Keratinocyte (primary cell): ENCODE data around the gene GALNT9. TPM values are rescaled to one million over a fixed set of nuclear protein-coding genes. Genes with fewer than 3 reads are reported as not detected.

Experiments used
- DNase-seq: peaks from one replicate; pipeline ENCODE4 v3.0.0-alpha.2; 2011; ENCODE audit warnings: low read depth, missing footprints, low spot score
- FAIRE-seq: peaks from 2 replicates; lab custom pipeline; 2011; peaks lifted over from hg19 to GRCh38; lab: Jason Lieb, UNC
- H2AFZ ChIP-seq: 2 replicates; pipeline ENCODE4 v1.6.0; 2012; ENCODE audit warnings: low read length, control low read depth, inconsistent platforms; ENCODE audit not compliant: control insufficient read depth
- H3K27ac ChIP-seq: 2 replicates; pipeline ENCODE4 v1.5.1; 2011; ENCODE audit warnings: low read length; ENCODE audit not compliant: control insufficient read depth, insufficient read depth
- H3K27me3 ChIP-seq: 3 replicates; pipeline ENCODE4 v1.6.0; 2011; ENCODE audit warnings: low read length; ENCODE audit not compliant: control insufficient read depth, insufficient read depth; ENCODE audit errors: extremely low read depth
- H3K36me3 ChIP-seq, 2 experiments: 2 replicates in 1 of 2; 3 replicates in 1 of 2; pipeline ENCODE4 v1.5.1; 2011; ENCODE audit warnings: low read length in 2 of 2, mild to moderate bottlenecking in 1 of 2; ENCODE audit not compliant: control insufficient read depth in 2 of 2, insufficient read depth in 2 of 2; ENCODE audit errors: extremely low read depth in 1 of 2
- H3K4me1 ChIP-seq: 3 replicates; pipeline ENCODE4 v1.5.1; 2011; ENCODE audit warnings: low read length; ENCODE audit not compliant: control insufficient read depth, insufficient read depth; ENCODE audit errors: extremely low read depth
- H3K4me2 ChIP-seq: 3 replicates; pipeline ENCODE4 v1.6.0; 2011; ENCODE audit warnings: low read depth, low read length; ENCODE audit not compliant: control insufficient read depth, insufficient read depth; ENCODE audit errors: extremely low read depth
- H3K4me3 ChIP-seq, 3 experiments: fragments of 200-600 bp in 1 of 3; sonication (generic) in 1 of 3; 2 replicates in 2 of 3; 3 replicates in 1 of 3; pipeline ENCODE4 v1.5.1; 2011 to 2016; ENCODE audit warnings: low read length in 3 of 3, mild to moderate bottlenecking in 3 of 3, control low read depth in 2 of 3, inconsistent platforms in 1 of 3, low read depth in 1 of 3, mixed read lengths in 1 of 3, mixed run types in 1 of 3, moderate library complexity in 1 of 3; ENCODE audit not compliant: control insufficient read depth in 2 of 3, insufficient read depth in 2 of 3; ENCODE audit errors: extremely low read depth in 1 of 3
- H3K79me2 ChIP-seq: 2 replicates; pipeline ENCODE4 v1.6.0; 2012; ENCODE audit warnings: low read length; ENCODE audit not compliant: control insufficient read depth, insufficient read depth
- H3K9ac ChIP-seq: 3 replicates; pipeline ENCODE4 v1.6.0; 2011; ENCODE audit warnings: low read length; ENCODE audit not compliant: control insufficient read depth, insufficient read depth; ENCODE audit errors: extremely low read depth
- H3K9me1 ChIP-seq: 3 replicates; pipeline ENCODE4 v1.6.0; 2011; ENCODE audit warnings: low read length; ENCODE audit not compliant: control insufficient read depth, insufficient read depth; ENCODE audit errors: extremely low read depth
- H3K9me3 ChIP-seq: 2 replicates; pipeline ENCODE4 v1.5.1; 2012; ENCODE audit warnings: low read depth, low read length; ENCODE audit not compliant: control insufficient read depth
- H4K20me1 ChIP-seq: 3 replicates; pipeline ENCODE4 v1.6.0; 2011; ENCODE audit warnings: low read length; ENCODE audit not compliant: control insufficient read depth, insufficient read depth; ENCODE audit errors: extremely low read depth
- EZH2 ChIP-seq: IDR thresholded peaks from one replicate; pipeline ENCODE4 v1.6.1; 2012; ENCODE audit warnings: inconsistent platforms, mild to moderate bottlenecking, low read length, moderate library complexity
- dilution Hi-C: fragments of 300-500 bp; cut with MboI; formaldehyde crosslinking; loops from one replicate; pipeline ENCODE4 v1.7.0; 2020; ENCODE audit warnings: low sequenced_read_pairs; ENCODE audit not compliant: extremely low pct_ligation_motif_present
- polyA plus RNA-seq, 5 experiments: library from polyadenylated mRNA; depleted of rRNA in 3 of 5; stranded (reverse) in 3 of 5; stranded (forward) in 1 of 5; unstranded in 1 of 5; fragments of >200 nt; gene quantifications; 1 replicate in 1 of 5; 2 replicates in 3 of 5; 3 replicates in 1 of 5; pipeline versions ENCODE4 v1.2.1 to v1.2.3, GENCODE V29; 2011 to 2012; ENCODE audit warnings: missing spikeins in 2 of 5, low read depth in 1 of 5, low replicate concordance in 1 of 5
- TF ChIP-seq, protein P1 (sequence below), 3 experiments: IDR thresholded peaks in 1 of 3; conservative IDR thresholded peaks in 1 of 3; optimal IDR thresholded peaks in 1 of 3; 2 replicates in 2 of 3; 3 replicates in 1 of 3; pipeline versions ENCODE3 to v1.5.1; 2011; ENCODE audit warnings: low read length in 3 of 3, mild to moderate bottlenecking in 3 of 3, moderate library complexity in 2 of 3, control low read depth in 1 of 3, inconsistent platforms in 1 of 3; ENCODE audit not compliant: insufficient read depth in 2 of 3; ENCODE audit errors: extremely low read depth in 1 of 3

The GALNT9 gene
- polyA plus RNA-seq, 1 donor (not counting 4 experiments of a cell fraction or from before 2014, with no cell fraction given), result not detected

DNA sequence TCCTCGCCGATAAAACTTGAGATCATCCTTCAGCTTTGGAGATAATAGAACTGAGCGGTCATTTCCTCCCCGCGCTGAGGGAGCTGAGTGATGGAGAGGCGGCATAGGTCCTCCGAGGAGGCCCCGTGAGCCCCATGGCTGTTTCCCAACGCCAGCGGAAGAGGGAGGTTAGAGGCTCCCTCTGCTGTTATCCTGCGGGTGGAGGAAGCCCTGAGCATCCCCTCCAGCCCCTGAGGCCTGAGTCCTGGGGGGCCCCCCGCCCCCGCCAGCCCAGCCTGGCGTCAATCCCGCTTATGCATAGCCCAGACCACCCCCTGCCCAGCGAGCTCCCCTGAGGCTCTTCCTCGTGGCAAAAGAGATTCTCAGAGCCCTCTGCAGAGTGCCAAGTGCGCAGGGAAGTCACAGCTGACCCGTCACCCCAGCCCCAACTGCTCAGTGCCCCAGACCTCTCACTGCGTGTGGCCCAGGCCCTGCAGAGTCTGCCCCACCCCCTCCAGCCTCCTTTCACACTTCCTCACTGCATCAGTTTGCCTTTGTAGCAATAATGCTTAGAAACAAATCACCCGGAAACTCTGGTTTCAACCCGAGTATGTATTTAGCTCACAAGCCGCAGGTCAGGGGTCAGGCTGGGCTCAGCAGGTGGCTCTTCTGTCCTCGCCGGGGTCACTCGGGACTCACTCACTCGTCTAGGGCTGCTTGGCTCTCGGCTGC is 44.7 kb upstream of the GALNT9 start:
- Histone ChIP-seq H3K4me3 (no peak overlapping the region), H3K9me1 (no peaks in the 10 kb centered on the region), H3K27ac (no peak overlapping the region), H3K79me2 (no peaks in the 10 kb centered on the region), H3K27me3 (peaks cover 20% of the 10 kb centered on the region), H3K36me3 (no peaks in the 10 kb centered on the region), H2AFZ (no peak overlapping the region), H3K9me3 (peaks cover 2% of the 10 kb centered on the region), H4K20me1 (no peaks in the 10 kb centered on the region), H3K9ac (no peak overlapping the region), H3K4me2 (no peak overlapping the region), H3K4me1 (no peaks in the 10 kb centered on the region)
- no peak for FAIRE-seq
- TF ChIP-seq, protein P1, sequence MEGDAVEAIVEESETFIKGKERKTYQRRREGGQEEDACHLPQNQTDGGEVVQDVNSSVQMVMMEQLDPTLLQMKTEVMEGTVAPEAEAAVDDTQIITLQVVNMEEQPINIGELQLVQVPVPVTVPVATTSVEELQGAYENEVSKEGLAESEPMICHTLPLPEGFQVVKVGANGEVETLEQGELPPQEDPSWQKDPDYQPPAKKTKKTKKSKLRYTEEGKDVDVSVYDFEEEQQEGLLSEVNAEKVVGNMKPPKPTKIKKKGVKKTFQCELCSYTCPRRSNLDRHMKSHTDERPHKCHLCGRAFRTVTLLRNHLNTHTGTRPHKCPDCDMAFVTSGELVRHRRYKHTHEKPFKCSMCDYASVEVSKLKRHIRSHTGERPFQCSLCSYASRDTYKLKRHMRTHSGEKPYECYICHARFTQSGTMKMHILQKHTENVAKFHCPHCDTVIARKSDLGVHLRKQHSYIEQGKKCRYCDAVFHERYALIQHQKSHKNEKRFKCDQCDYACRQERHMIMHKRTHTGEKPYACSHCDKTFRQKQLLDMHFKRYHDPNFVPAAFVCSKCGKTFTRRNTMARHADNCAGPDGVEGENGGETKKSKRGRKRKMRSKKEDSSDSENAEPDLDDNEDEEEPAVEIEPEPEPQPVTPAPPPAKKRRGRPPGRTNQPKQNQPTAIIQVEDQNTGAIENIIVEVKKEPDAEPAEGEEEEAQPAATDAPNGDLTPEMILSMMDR (optimal IDR thresholded peaks at IDR 0.05 in 1 of 3, IDR thresholded peaks at IDR 0.05 in 1 of 3, conservative IDR thresholded peaks at IDR 0.05 in 1 of 3; ENCODE audit: extremely low read depth in 1 of 3, insufficient read depth in 2 of 3, low read length in 3 of 3), result no peak
- TF ChIP-seq EZH2, result no peak
- DNase-seq, result no peak
- dilution Hi-C loops, result no loop called here

DNA sequence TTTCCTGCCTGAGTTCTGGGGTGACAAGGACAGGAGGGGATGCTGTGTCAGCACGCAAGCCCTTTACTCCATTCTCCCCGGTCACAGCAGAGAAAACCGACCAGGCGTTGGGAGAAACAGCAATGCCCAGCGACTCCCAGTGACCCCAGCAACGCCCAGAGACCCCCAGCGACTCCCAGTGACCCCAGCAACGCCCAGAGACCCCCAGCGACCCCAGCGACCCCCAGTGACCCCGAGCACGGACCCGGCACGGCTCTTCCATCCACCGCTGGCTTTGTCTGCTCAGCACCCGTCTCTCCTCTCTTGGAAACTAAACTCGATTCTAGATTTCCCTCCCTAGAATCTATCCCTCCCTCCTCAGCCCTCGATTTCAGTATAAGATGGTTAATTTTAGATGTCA is 38.5 kb upstream of the GALNT9 start:
- no peaks in the 10 kb centered on the region for H3K4me1 ChIP-seq
- dilution Hi-C loops, result no loop called here
- H3K79me2 ChIP-seq, result no peaks in the 10 kb centered on the region
- no peaks in the 10 kb centered on the region for H3K9me1 ChIP-seq
- no peak overlapping the region for H3K4me3 ChIP-seq
- no peak for TF ChIP-seq EZH2
- TF ChIP-seq, protein P1 (optimal IDR thresholded peaks at IDR 0.05 in 1 of 3, IDR thresholded peaks at IDR 0.05 in 1 of 3, conservative IDR thresholded peaks at IDR 0.05 in 1 of 3; ENCODE audit: extremely low read depth in 1 of 3, insufficient read depth in 2 of 3, low read length in 3 of 3), result no peak
- H3K9ac ChIP-seq, result no peak overlapping the region
- peaks cover 9% of the 10 kb centered on the region for H3K9me3 ChIP-seq
- no peak overlapping the region for H3K27ac ChIP-seq
- no peaks in the 10 kb centered on the region for H3K36me3 ChIP-seq
- no peak overlapping the region for H2AFZ ChIP-seq
- FAIRE-seq (no peak), DNase-seq (no peak)
- no peaks in the 10 kb centered on the region for H4K20me1 ChIP-seq
- no peak overlapping the region for H3K4me2 ChIP-seq
- no peaks in the 10 kb centered on the region for H3K27me3 ChIP-seq
